Measurements from ENCODE around the gene WBP1L. TPM values are rescaled to one million over a fixed set of nuclear protein-coding genes. Genes with fewer than 3 reads are reported as not detected.

Gene WBP1L
- total and polyA plus RNA-seq, 12 donors = 14.3 to 33.3 (median 20.7) TPM

- ATAC-seq = peak in 3 of 8 donors; percentile 42 to 77 (median 55)
- intact Hi-C loops (cut with DNase I) = no loop called here
Measured at GRCh38 chr10:102859911-102860310, 116.2 kb downstream of the WBP1L start.

GRCh38 chr10:102863660-102864059 is 119.9 kb downstream of the WBP1L start:
- intact Hi-C loops (cut with DNase I) = no loop called here
- WGBS, 2 donors = 23 to 44% methylated on average over 2 of the region's 2 CpGs

More at GRCh38 chr10:102859911-102860310, 116.2 kb downstream of the WBP1L start:
- no peaks in the 10 kb centered on the region for H3K27me3 ChIP-seq
- peak overlapping the region in 5 of 10 donors; percentile 28 to 39 (median 36) for H3K27ac ChIP-seq
- no peaks in the 10 kb centered on the region for H3K9me3 ChIP-seq
- DNase-seq = no peak
- peaks cover 0 to 36% (median 24%) of the 10 kb centered on the region in 9 donors for H3K4me1 ChIP-seq
- no peak for TF ChIP-seq CTCF (IDR thresholded peaks at IDR 0.05)
- 49 to 53% methylated on average over 2 of the region's 2 CpGs for WGBS, 2 donors
- H3K4me3 ChIP-seq = no peak overlapping the region
- H3K36me3 ChIP-seq = peaks cover 0 to 59% (median 9%) of the 10 kb centered on the region in 9 donors

GRCh38 chr10:102865620-102866019 is 121.9 kb downstream of the WBP1L start:
- DNase-seq = no peak
- TF ChIP-seq CTCF (IDR thresholded peaks at IDR 0.05) = no peak
- no peak overlapping the region for H3K4me3 ChIP-seq
- no peaks in the 10 kb centered on the region for H3K9me3 ChIP-seq
- intact Hi-C loops (cut with DNase I) = no loop called here
- peaks cover 0 to 19% (median 9%) of the 10 kb centered on the region in 9 donors for H3K4me1 ChIP-seq
- peaks cover 0 to 19% (median 0%) of the 10 kb centered on the region in 7 donors for H3K27me3 ChIP-seq
- peaks cover 0 to 57% (median 8%) of the 10 kb centered on the region in 9 donors for H3K36me3 ChIP-seq
- ATAC-seq = no peak
- 97 to 98% methylated on average over 3 of the region's 3 CpGs for WGBS, 2 donors
- no peak overlapping the region for H3K27ac ChIP-seq

More at GRCh38 chr10:102863660-102864059, 119.9 kb downstream of the WBP1L start:
- Histone ChIP-seq H3K27ac (peak overlapping the region in 2 of 10 donors; percentile 9 to 18), H3K27me3 (no peaks in the 10 kb centered on the region), H3K4me1 (peaks cover 0 to 13% (median 7%) of the 10 kb centered on the region in 9 donors), H3K4me3 (no peak overlapping the region), H3K9me3 (no peaks in the 10 kb centered on the region), H3K36me3 (peaks cover 0 to 73% (median 9%) of the 10 kb centered on the region in 9 donors)
- DNase-seq = no peak
- TF ChIP-seq CTCF (IDR thresholded peaks at IDR 0.05) = no peak
- no peak for ATAC-seq

Other genes starting within 250 kb of the WBP1L start
- 100 to 1,000 TPM in 8 of 10 donors, 10 to 100 TPM in 2; 90.1 to 138 (median 110) TPM for gene ACTR1A, start 241.2 kb upstream of the WBP1L start, total RNA-seq
- 100 to 1,000 TPM; 102 to 113 TPM for gene ACTR1A, start 241.2 kb upstream of the WBP1L start, polyA plus RNA-seq
- 10 to 100 TPM in 1 of 10 donors, 1 to 10 TPM in 9; 5.7 to 10.1 (median 7.5) TPM for gene SUFU, start 240.0 kb upstream of the WBP1L start, total RNA-seq
- gene SUFU, start 240.0 kb upstream of the WBP1L start, polyA plus RNA-seq = 1 to 10 TPM; 3.3 to 4.9 TPM
- 100 to 1,000 TPM in 4 of 10 donors, 10 to 100 TPM in 6; 82.6 to 147 (median 90.4) TPM for gene TRIM8, start 99.5 kb upstream of the WBP1L start, total RNA-seq
- 10 to 100 TPM; 27.9 to 67.0 TPM for gene TRIM8, start 99.5 kb upstream of the WBP1L start, polyA plus RNA-seq
- gene ARL3, start 29.6 kb upstream of the WBP1L start, total RNA-seq = 10 to 100 TPM; 10.9 to 17.8 (median 13.6) TPM
- 10 to 100 TPM in 1 of 2 donors, 1 to 10 TPM in 1; 5.0 to 15.8 TPM for gene ARL3, start 29.6 kb upstream of the WBP1L start, polyA plus RNA-seq
- gene SFXN2, start 29.3 kb upstream of the WBP1L start, total RNA-seq = 1 to 10 TPM in 9 of 10 donors, under 1 TPM in 1; 0.89 to 4.5 (median 2.3) TPM
- 1 to 10 TPM; 2.5 to 4.3 TPM for gene SFXN2, start 29.3 kb upstream of the WBP1L start, polyA plus RNA-seq
- under 1 TPM in 1 of 10 donors, not detected in 9; 0.16 TPM for gene CYP17A1, start 93.5 kb downstream of the WBP1L start, total RNA-seq
- under 1 TPM; 0.14 to 0.15 TPM for gene CYP17A1, start 93.5 kb downstream of the WBP1L start, polyA plus RNA-seq
- 10 to 100 TPM; 14.5 to 24.2 (median 17.6) TPM for gene BORCS7, start 110.3 kb downstream of the WBP1L start, total RNA-seq
- gene BORCS7, start 110.3 kb downstream of the WBP1L start, polyA plus RNA-seq = 10 to 100 TPM; 18.0 to 19.7 TPM
- 10 to 100 TPM; 10.0 to 29.3 (median 15.4) TPM for gene AS3MT, start 125.5 kb downstream of the WBP1L start, total RNA-seq
- 10 to 100 TPM in 1 of 2 donors, 1 to 10 TPM in 1; 6.6 to 59.4 TPM for gene AS3MT, start 125.5 kb downstream of the WBP1L start, polyA plus RNA-seq
- gene CNNM2, start 174.3 kb downstream of the WBP1L start, total RNA-seq = 1 to 10 TPM; 2.0 to 5.3 (median 4.1) TPM
- gene CNNM2, start 174.3 kb downstream of the WBP1L start, polyA plus RNA-seq = 1 to 10 TPM; 1.3 to 1.9 TPM

Data from heart right ventricle (tissue), 16 donors.